IMR-90 (cell line): Measurements from ENCODE around the gene CLDN10. TPM values are rescaled to one million over a fixed set of nuclear protein-coding genes. Genes with fewer than 3 reads are reported as not detected.

ENCODE experiments used
- ATAC-seq: fragments of 200-7000 bp; cut with Tn5 transposase; 2 replicates; pipeline ENCODE4 v1.9.1; 2020; ENCODE audit warnings: low read depth, mild to moderate bottlenecking, moderate library complexity
- BruUV-seq: library from RNA; stranded (reverse); fragments of 400-500 nt; replicated peaks from 2 replicates; lab custom pipeline; 2021; lab: Mats Ljungman, UMichigan
- CTCF ChIA-PET: fragments of 300-600 bp; formaldehyde crosslinking; extraction: SDS; loops from one replicate; lab custom pipeline; 2021; ENCODE audit warnings: antibody characterized with exemption; lab: Yijun Ruan, JAX
- POLR2A ChIA-PET: fragments of 300-600 bp; sonication (Branson Sonifier 250); formaldehyde crosslinking; loops from one replicate; lab custom pipeline; 2022; ENCODE audit warnings: antibody characterized with exemption; ENCODE audit not compliant: unreplicated experiment; lab: Charles Lee
- DNase-seq: peaks from one replicate; pipeline ENCODE4 v3.0.0; 2013
- H2AFZ ChIP-seq: replicated peaks from 2 replicates; pipeline ENCODE3; 2013; ENCODE audit warnings: low read length, mild to moderate bottlenecking; ENCODE audit not compliant: poor library complexity
- H2AK5ac ChIP-seq: 2 replicates; pipeline ENCODE4 v1.6.1; 2013; ENCODE audit warnings: low read depth, low read length, inconsistent platforms
- H2AK9ac ChIP-seq: replicated peaks from 2 replicates; pipeline ENCODE3; 2013; ENCODE audit warnings: mild to moderate bottlenecking, low read depth, low read length, moderate library complexity; ENCODE audit not compliant: poor library complexity
- H2BK120ac ChIP-seq: 2 replicates; pipeline ENCODE4 v1.6.1; 2013; ENCODE audit warnings: low read depth, low read length, inconsistent platforms
- H2BK15ac ChIP-seq: 3 replicates; pipeline ENCODE4 v1.6.1; 2013; ENCODE audit warnings: low read depth, low read length, inconsistent platforms
- H2BK20ac ChIP-seq: 2 replicates; pipeline ENCODE4 v1.6.1; 2013; ENCODE audit warnings: low read depth, mild to moderate bottlenecking, inconsistent platforms, low read length, moderate library complexity
- H2BK5ac ChIP-seq: 2 replicates; pipeline ENCODE4 v1.6.1; 2013; ENCODE audit warnings: mild to moderate bottlenecking, low read depth, low read length, inconsistent platforms; ENCODE audit not compliant: poor library complexity, severe bottlenecking
- H3K14ac ChIP-seq: replicated peaks from 2 replicates; pipeline ENCODE4 v1.6.1; 2013; ENCODE audit warnings: low read depth, low read length, inconsistent platforms
- H3K18ac ChIP-seq: 2 replicates; pipeline ENCODE4 v1.6.1; 2013; ENCODE audit warnings: low read depth, low read length, control low read depth
- H3K23ac ChIP-seq: 2 replicates; pipeline ENCODE4 v1.6.1; 2013; ENCODE audit warnings: low read depth, low read length, inconsistent platforms
- H3K27ac ChIP-seq: 2 replicates; pipeline ENCODE4 v1.5.1; 2013; ENCODE audit warnings: mild to moderate bottlenecking, control low read depth, low read length; ENCODE audit not compliant: insufficient read depth
- H3K27me3 ChIP-seq: 2 replicates; pipeline ENCODE4 v1.6.1; 2013; ENCODE audit warnings: low read length; ENCODE audit not compliant: control insufficient read depth, insufficient read depth
- H3K36me3 ChIP-seq: 2 replicates; pipeline ENCODE4 v1.6.1; 2013; ENCODE audit warnings: low read length, mixed read lengths; ENCODE audit not compliant: control insufficient read depth, insufficient read depth
- H3K4ac ChIP-seq: 2 replicates; pipeline ENCODE4 v1.6.1; 2013; ENCODE audit warnings: low read depth, low read length, inconsistent platforms
- H3K4me1 ChIP-seq: 2 replicates; pipeline ENCODE4 v1.6.1; 2013; ENCODE audit warnings: low read length, mixed read lengths; ENCODE audit not compliant: control insufficient read depth, insufficient read depth
- H3K4me2 ChIP-seq: 2 replicates; pipeline ENCODE4 v1.6.1; 2013; ENCODE audit warnings: low read depth, mild to moderate bottlenecking, control low read depth, low read length, moderate library complexity
- H3K4me3 ChIP-seq: 2 replicates; pipeline ENCODE4 v1.5.1; 2013; ENCODE audit warnings: low read depth, mild to moderate bottlenecking, control low read depth, low read length, moderate library complexity; ENCODE audit not compliant: insufficient read depth
- H3K56ac ChIP-seq: 2 replicates; pipeline ENCODE4 v1.6.1; 2013; ENCODE audit warnings: low read length, inconsistent platforms; ENCODE audit not compliant: insufficient read depth; ENCODE audit errors: extremely low read depth
- H3K79me1 ChIP-seq, 2 experiments: 2 replicates each; pipeline ENCODE4 v1.6.1; 2013; ENCODE audit warnings: low read length in 2 of 2, inconsistent platforms in 1 of 2, low read depth in 1 of 2
- H3K9ac ChIP-seq: 2 replicates; pipeline ENCODE4 v1.6.1; 2013; ENCODE audit warnings: low read depth, low read length, control low read depth
- H3K9me1 ChIP-seq: 2 replicates; pipeline ENCODE4 v1.6.1; 2013; ENCODE audit warnings: low read length, inconsistent platforms; ENCODE audit not compliant: insufficient read depth
- H3K9me3 ChIP-seq: 2 replicates; pipeline ENCODE4 v1.6.1; 2013; ENCODE audit warnings: low read length; ENCODE audit not compliant: control insufficient read depth, insufficient read depth
- H4K20me1 ChIP-seq: 2 replicates; pipeline ENCODE4 v1.6.1; 2013; ENCODE audit warnings: low read length, inconsistent platforms; ENCODE audit not compliant: insufficient read depth
- H4K5ac ChIP-seq: 2 replicates; pipeline ENCODE4 v1.6.1; 2013; ENCODE audit warnings: mild to moderate bottlenecking, low read depth, low read length, control low read depth
- H4K8ac ChIP-seq, 2 experiments: 2 replicates each; pipeline ENCODE4 v1.6.1; 2013; ENCODE audit warnings: low read depth in 2 of 2, low read length in 2 of 2, control low read depth in 1 of 2, inconsistent platforms in 1 of 2
- H4K91ac ChIP-seq: 2 replicates; pipeline ENCODE4 v1.6.1; 2013; ENCODE audit warnings: low read depth, low read length, inconsistent platforms; ENCODE audit not compliant: insufficient read depth
- BHLHE40 ChIP-seq: fragments of 150-350 bp; IDR thresholded peaks from 2 replicates; pipeline ENCODE4 v1.6.1; 2016; ENCODE audit warnings: mild to moderate bottlenecking, low read depth, low read length
- CHD1 ChIP-seq: IDR thresholded peaks from 2 replicates; pipeline ENCODE4 v1.6.1; 2012; ENCODE audit warnings: low read depth, low read length, improper control_type of control experiment
- ELK1 ChIP-seq: fragments of 150-350 bp; IDR thresholded peaks from 2 replicates; pipeline ENCODE4 v1.6.1; 2016; ENCODE audit warnings: low read depth, mild to moderate bottlenecking, low read length, moderate library complexity, borderline replicate concordance
- FOS ChIP-seq: fragments of 150-350 bp; IDR thresholded peaks from 2 replicates; pipeline ENCODE4 v1.6.1; 2016; ENCODE audit warnings: low read depth, low read length
- MAZ ChIP-seq: IDR thresholded peaks from 2 replicates; pipeline ENCODE4 v1.6.1; 2012; ENCODE audit warnings: low read depth, mild to moderate bottlenecking, low read length, improper control_type of control experiment, moderate library complexity, borderline replicate concordance
- POLR2A ChIP-seq: IDR thresholded peaks from 2 replicates; pipeline ENCODE4 v1.6.1; 2012; ENCODE audit warnings: mild to moderate bottlenecking, low read depth, low read length
- WGBS, 2 experiments: methylation state at CpG; one replicate each; pipeline versions ENCODE4 v1.1.5 to v1.1.7; 2013; ENCODE audit warnings: missing lambda C conversion rate in 2 of 2; ENCODE audit not compliant: insufficient read length in 1 of 2; ENCODE audit errors: extremely low coverage in 2 of 2; 5-methylcytosine and 5-hydroxymethylcytosine counted together
- dilution Hi-C: fragments of 300-500 bp; cut with HindIII; formaldehyde crosslinking; loops from one replicate; pipeline ENCODE4 v1.14.3; 2018; ENCODE audit warnings: low sequenced_read_pairs; ENCODE audit not compliant: unreplicated experiment
- in situ Hi-C: fragments of 300-500 bp; cut with MboI; formaldehyde crosslinking; loops from 3 replicates; pipeline ENCODE4 v1.14.3; 2019; ENCODE audit warnings: low sequenced_read_pairs, inconsistent platforms, mixed read lengths
- intact Hi-C: fragments of 100-400 bp; cut with micrococcal nuclease; formaldehyde crosslinking; loops from 2 replicates; pipeline ENCODE4 v1.10.0; 2022
- polyA plus RNA-seq, 3 experiments: library from polyadenylated mRNA; depleted of rRNA; stranded (reverse); fragments of >200 nt; gene quantifications; 2 replicates each; pipeline ENCODE4 v1.2.3, GENCODE V29; 2012; ENCODE audit warnings: low replicate concordance in 1 of 3
- total RNA-seq: library from RNA; depleted of rRNA; stranded (reverse); fragments of >200 nt; gene quantifications from 2 replicates; pipeline ENCODE4 v1.2.3, GENCODE V29; 2012

Gene CLDN10
- total and polyA plus RNA-seq, 2 of the 4 experiments (the other 2 are of a cell fraction): not detected

- no peaks in the 10 kb centered on the region for H3K9me3 ChIP-seq
- BruUV-seq: no TSS peak
- dilution Hi-C loops: no loop called here
- no peak overlapping the region for H3K4me2 ChIP-seq
- no peak for DNase-seq
- no peak overlapping the region for H2AFZ ChIP-seq
- TF ChIP-seq BHLHE40: no peak
- no peak for TF ChIP-seq FOS
- TF ChIP-seq CHD1: no peak
- no peak for TF ChIP-seq MAZ
- no peak for TF ChIP-seq POLR2A
- no peak for TF ChIP-seq ELK1
- H4K8ac ChIP-seq: no peak overlapping the region
- no peak overlapping the region for H4K5ac ChIP-seq
- no peaks in the 10 kb centered on the region for H4K20me1 ChIP-seq
- no peak overlapping the region for H3K9ac ChIP-seq
- no CpG with 5 or more reads among the region's 6 CpGs for WGBS, 2 experiments
- no peak overlapping the region for H4K91ac ChIP-seq
- H3K4me1 ChIP-seq: no peaks in the 10 kb centered on the region
- no peak overlapping the region for H3K56ac ChIP-seq
- 0 out of 2 replicates have a peak, but pooled peaks cover 2% of the 10 kb centered on the region for H3K27me3 ChIP-seq
- no peak overlapping the region for H2BK5ac ChIP-seq
- no peak overlapping the region for H2AK9ac ChIP-seq
- H2BK15ac ChIP-seq: no peak overlapping the region
- 0 out of 2 replicates have a peak, but pooled peaks cover 2% of the 10 kb centered on the region for H3K36me3 ChIP-seq
- H2BK20ac ChIP-seq: no peak overlapping the region
- H3K9me1 ChIP-seq: no peaks in the 10 kb centered on the region
- no peak overlapping the region for H3K4me3 ChIP-seq
- CTCF ChIA-PET: no interaction called here
- H3K18ac ChIP-seq: no peak overlapping the region
- H3K27ac ChIP-seq: no peak overlapping the region
- H3K14ac ChIP-seq: no peak overlapping the region
- ATAC-seq: no peak
- no peak overlapping the region for H3K4ac ChIP-seq
- POLR2A ChIA-PET: no interaction called here
- in situ Hi-C loops: no loop called here
- no peaks in the 10 kb centered on the region for H3K79me1 ChIP-seq
- H2AK5ac ChIP-seq: no peak overlapping the region
- intact Hi-C loops: no loop called here
- H2BK120ac ChIP-seq: no peak overlapping the region
- H3K23ac ChIP-seq: no peak overlapping the region
Observed at GRCh38 chr13:95571941-95572340, 19.4 kb downstream of the CLDN10 start.
